Measurements from ENCODE around the gene WDR70. TPM values are rescaled to one million over a fixed set of nuclear protein-coding genes. Genes with fewer than 3 reads are reported as not detected.

The WDR70 gene
- total RNA-seq, 1 donor from 2014 or later = 46.3 TPM

DNA sequence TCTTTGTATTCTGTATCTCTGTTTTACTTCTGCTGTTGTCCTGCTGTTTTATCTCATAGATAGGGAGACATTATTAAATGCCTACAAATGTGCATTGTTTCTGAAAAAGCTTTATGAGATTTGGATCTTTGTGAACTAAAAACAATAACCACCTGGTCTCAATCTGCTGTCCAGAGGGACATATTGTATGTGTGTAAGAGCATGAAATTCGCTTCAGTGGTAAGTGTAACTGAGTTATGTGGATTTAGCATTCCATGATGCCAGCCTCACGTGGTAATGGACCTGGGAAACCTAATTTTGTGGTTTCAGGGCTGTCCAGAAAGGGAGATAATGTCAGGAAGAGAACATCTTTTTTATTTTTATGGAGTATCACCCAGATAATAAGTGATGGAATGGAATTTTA, 341.4 kb downstream of the WDR70 start:
- peaks cover 42% of the 10 kb centered on the region for H3K4me1 Mint-ChIP-seq (ENCODE audit: low read depth)
- intact Hi-C loops (cut with micrococcal nuclease) = loop anchor here (5.0 to 10.0 kb wide), 6 partner anchors 48 to 1928 kb away; partner anchors contain the start of genes LMBRD2, NIPBL and SKP2
- no peak overlapping the region for H3K27ac Mint-ChIP-seq
- peak overlapping the region; percentile 29 for H3K4me3 Mint-ChIP-seq
- DNase-seq (ENCODE audit: low spot score) = no peak
- no peaks in the 10 kb centered on the region for H3K27me3 Mint-ChIP-seq (ENCODE audit: insufficient read depth)
- H3K9me3 Mint-ChIP-seq = no peaks in the 10 kb centered on the region
- H3K36me3 Mint-ChIP-seq (ENCODE audit: low read depth) = peaks cover 20% of the 10 kb centered on the region

DNA sequence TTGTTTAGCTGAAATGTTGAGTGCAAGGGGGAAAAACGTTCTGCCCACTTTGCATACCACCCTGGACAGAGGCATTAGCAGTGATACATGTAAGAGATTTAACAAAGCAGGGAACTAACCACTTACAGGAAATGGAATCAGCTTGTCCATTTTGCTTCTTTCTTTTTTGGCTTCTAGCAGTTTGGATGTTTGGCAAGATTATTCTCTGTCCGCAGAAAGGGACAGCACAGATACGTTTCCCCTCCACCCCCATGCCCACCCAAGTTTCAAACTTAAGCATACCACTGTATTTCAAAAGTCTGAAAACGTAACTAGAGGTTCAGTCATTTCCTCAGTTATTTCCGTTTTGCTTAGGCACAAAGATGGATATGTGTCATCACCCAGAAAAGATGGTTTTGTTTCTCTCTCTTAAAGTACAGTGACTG, 342.3 kb downstream of the WDR70 start:
- no peak for DNase-seq (ENCODE audit: low spot score)
- intact Hi-C loops (cut with micrococcal nuclease) = loop anchor here (1.0 to 10.0 kb wide), 9 partner anchors 41 to 1929 kb away; partner anchors contain the start of genes LMBRD2, NIPBL, NUP155 and SKP2
- no peaks in the 10 kb centered on the region for H3K27me3 Mint-ChIP-seq (ENCODE audit: insufficient read depth)
- H3K27ac Mint-ChIP-seq = peak overlapping the region; percentile 78
- peak overlapping the region; percentile 47 for H3K4me3 Mint-ChIP-seq
- H3K36me3 Mint-ChIP-seq (ENCODE audit: low read depth) = peaks cover 26% of the 10 kb centered on the region
- peaks cover 42% of the 10 kb centered on the region for H3K4me1 Mint-ChIP-seq (ENCODE audit: low read depth)
- H3K9me3 Mint-ChIP-seq = no peaks in the 10 kb centered on the region

DNA sequence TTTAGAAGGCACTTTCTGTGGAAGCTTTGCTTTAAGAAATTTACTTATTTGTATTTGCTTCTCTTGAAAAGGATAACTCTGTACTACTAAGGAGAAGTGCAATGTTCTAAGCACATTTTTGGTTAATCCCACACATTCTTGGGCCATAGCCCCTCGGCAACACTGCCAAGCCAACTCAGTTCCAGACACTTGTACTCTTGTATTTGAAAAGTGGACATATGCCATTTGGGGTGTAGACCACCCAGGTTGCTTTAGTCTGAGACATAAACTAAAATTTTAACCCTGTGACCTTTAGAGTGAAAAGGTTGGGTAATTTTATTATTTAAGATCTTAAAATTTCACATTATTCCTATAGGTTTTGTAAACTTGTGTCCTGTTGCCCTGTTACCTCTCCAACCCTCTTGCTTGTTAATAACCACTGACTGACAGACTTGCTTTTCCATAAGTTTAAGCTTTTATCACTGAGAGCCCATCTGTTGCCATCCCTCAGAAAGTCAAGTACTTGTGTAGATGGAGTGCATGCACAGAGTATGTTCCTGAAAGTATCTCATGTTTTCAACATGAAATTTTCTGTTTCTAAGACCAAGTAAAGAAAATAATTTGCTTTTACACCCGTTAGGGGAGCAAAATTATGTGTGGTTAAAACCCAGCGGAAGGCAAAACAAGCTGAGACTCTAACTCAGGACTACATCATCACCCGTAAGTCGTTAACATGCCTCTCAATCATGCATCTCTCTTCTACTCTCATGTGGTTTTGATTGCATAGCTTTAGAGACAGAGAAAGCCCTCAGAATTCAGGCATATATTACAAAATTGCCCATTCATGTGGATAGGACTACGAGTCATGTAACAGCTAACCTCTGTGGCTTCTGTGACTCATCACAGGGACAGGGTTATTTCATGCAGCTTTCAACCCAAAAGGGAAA, 343.4 kb downstream of the WDR70 start:
- Mint-ChIP-seq H3K27ac (peak overlapping the region; percentile 95), H3K9me3 (no peaks in the 10 kb centered on the region), H3K4me1 (ENCODE audit: low read depth) (peaks cover 42% of the 10 kb centered on the region), H3K4me3 (peak overlapping the region; percentile 77), H3K27me3 (ENCODE audit: insufficient read depth) (no peaks in the 10 kb centered on the region), H3K36me3 (ENCODE audit: low read depth) (peaks cover 30% of the 10 kb centered on the region)
- DNase-seq (ENCODE audit: low spot score) = peak; percentile 53
- intact Hi-C loops (cut with micrococcal nuclease) = loop anchor here (1.0 to 10.0 kb wide), 11 partner anchors 16 to 1930 kb away; partner anchors contain the start of genes LMBRD2, NADK2, NIPBL and SKP2

- DNase-seq (ENCODE audit: low spot score) = no peak
- Mint-ChIP-seq H3K36me3 (ENCODE audit: low read depth) (peaks cover 31% of the 10 kb centered on the region), H3K9me3 (no peaks in the 10 kb centered on the region), H3K4me1 (ENCODE audit: low read depth) (peaks cover 42% of the 10 kb centered on the region), H3K4me3 (no peak overlapping the region), H3K27ac (peak overlapping the region; percentile 95), H3K27me3 (ENCODE audit: insufficient read depth) (no peaks in the 10 kb centered on the region)
- intact Hi-C loops (cut with micrococcal nuclease) = loop anchor here (1.0 to 10.0 kb wide), 11 partner anchors 15 to 1931 kb away; partner anchors contain the start of genes LMBRD2, NADK2, NIPBL and SKP2
Observed at GRCh38 chr5:37723162-37723961, 344.2 kb downstream of the WDR70 start.

DNA sequence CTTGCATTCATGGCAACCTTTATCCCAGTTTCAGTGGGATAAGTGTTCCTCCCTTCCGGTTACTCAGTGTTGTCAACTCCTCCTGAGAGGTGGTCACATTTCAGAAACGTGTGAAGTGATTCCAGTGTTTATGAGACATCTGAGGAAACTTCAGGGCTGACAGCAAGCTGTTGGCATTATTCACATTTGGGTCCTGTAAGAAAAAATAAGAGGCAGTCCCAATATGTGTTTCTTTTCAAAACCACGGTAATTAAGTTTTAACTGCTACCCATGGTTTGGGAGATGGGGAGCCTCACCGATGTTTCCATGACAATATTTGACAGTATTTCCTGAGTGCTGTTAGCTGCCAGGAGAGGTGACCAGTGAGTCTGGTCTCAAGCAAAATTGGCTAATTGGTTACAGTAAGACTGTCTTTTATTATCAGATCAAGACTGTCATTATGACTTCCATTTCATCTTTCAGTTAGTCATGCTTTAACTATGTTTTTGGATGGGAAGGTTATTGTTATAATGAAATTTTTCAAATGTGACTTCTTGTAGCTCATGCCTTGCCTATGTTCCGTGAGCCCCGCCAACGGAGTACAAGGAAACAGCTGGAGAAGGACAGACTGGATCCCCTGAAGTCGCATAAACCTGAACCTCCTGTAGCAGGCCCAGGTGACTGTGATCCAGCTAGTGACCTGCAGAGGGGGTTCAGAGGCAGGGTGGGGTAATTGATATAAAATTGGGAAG, 345.4 kb downstream of the WDR70 start:
- Mint-ChIP-seq H3K4me3 (no peak overlapping the region), H3K36me3 (ENCODE audit: low read depth) (peaks cover 34% of the 10 kb centered on the region), H3K27ac (no peak overlapping the region), H3K4me1 (ENCODE audit: low read depth) (peaks cover 40% of the 10 kb centered on the region), H3K9me3 (no peaks in the 10 kb centered on the region), H3K27me3 (ENCODE audit: insufficient read depth) (no peaks in the 10 kb centered on the region)
- intact Hi-C loops (cut with micrococcal nuclease) = loop anchor here (5.0 to 10.0 kb wide), 6 partner anchors 52 to 1932 kb away; partner anchors contain the start of genes LMBRD2, NIPBL and SKP2
- DNase-seq (ENCODE audit: low spot score) = no peak

DNA sequence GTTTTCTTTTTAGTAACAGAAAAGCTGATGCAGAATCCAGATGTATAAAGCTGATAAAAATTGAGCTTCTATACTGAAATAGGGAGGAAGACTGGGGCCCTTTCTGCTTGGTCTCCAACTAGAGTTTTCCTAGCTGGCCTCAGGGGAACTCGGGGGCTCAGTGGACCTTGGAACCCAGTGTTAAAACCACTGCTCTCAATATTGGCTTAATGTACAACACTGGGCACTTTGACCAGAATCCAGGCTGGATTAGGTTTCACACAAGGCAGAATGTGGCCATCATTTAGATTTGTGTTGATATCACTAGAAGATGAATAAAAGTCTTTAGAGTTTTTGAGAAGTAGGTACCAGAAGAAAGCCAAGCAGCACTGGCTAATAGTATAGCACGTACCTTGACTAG, 346.1 kb downstream of the WDR70 start:
- DNase-seq (ENCODE audit: low spot score) = no peak
- no peak overlapping the region for H3K4me3 Mint-ChIP-seq
- intact Hi-C loops (cut with micrococcal nuclease) = loop anchor here (10.0 kb wide), 1 partner anchor 730 kb away; no protein-coding TSS in a partner anchor
- no peak overlapping the region for H3K27ac Mint-ChIP-seq
- H3K27me3 Mint-ChIP-seq (ENCODE audit: insufficient read depth) = no peaks in the 10 kb centered on the region
- H3K4me1 Mint-ChIP-seq (ENCODE audit: low read depth) = peaks cover 34% of the 10 kb centered on the region
- H3K9me3 Mint-ChIP-seq = no peaks in the 10 kb centered on the region
- H3K36me3 Mint-ChIP-seq (ENCODE audit: low read depth) = peaks cover 34% of the 10 kb centered on the region

- Mint-ChIP-seq H3K4me3 (no peak overlapping the region), H3K4me1 (ENCODE audit: low read depth) (peaks cover 15% of the 10 kb centered on the region), H3K27ac (no peak overlapping the region), H3K27me3 (ENCODE audit: insufficient read depth) (no peaks in the 10 kb centered on the region), H3K9me3 (no peaks in the 10 kb centered on the region), H3K36me3 (ENCODE audit: low read depth) (peaks cover 31% of the 10 kb centered on the region)
- no peak for DNase-seq (ENCODE audit: low spot score)
- intact Hi-C loops (cut with micrococcal nuclease) = loop anchor here (10.0 kb wide), 1 partner anchor 728 kb away; no protein-coding TSS in a partner anchor
Observed at GRCh38 chr5:37727238-37727637, 348.1 kb downstream of the WDR70 start.

- no peak overlapping the region for H3K27ac Mint-ChIP-seq
- no peaks in the 10 kb centered on the region for H3K27me3 Mint-ChIP-seq (ENCODE audit: insufficient read depth)
- no peaks in the 10 kb centered on the region for H3K9me3 Mint-ChIP-seq
- H3K4me3 Mint-ChIP-seq = no peak overlapping the region
- peaks cover 8% of the 10 kb centered on the region for H3K4me1 Mint-ChIP-seq (ENCODE audit: low read depth)
- DNase-seq (ENCODE audit: low spot score) = no peak
- peaks cover 19% of the 10 kb centered on the region for H3K36me3 Mint-ChIP-seq (ENCODE audit: low read depth)
- intact Hi-C loops (cut with micrococcal nuclease) = no loop called here
Observed at GRCh38 chr5:37730896-37731455, 351.9 kb downstream of the WDR70 start.

DNA sequence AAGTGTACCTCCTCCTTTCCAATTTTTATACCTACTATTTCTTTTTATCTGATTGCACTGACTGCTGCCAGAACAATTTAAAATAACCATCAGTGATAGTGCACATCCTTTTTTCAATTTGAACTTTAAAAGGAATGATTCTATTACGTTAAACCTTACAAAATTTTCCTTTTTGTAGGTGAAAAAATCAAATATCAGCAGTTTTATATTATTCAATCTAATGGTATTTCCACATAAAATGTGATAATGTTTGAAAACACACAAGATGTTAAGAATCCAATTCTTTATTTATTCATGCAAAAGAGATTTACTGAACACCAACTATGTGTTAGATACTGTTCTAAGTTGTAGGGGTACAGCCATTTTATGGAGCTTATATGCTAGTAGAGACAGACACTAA, 355.0 kb downstream of the WDR70 start:
- H3K4me3 Mint-ChIP-seq = no peak overlapping the region
- no peak overlapping the region for H3K27ac Mint-ChIP-seq
- H3K9me3 Mint-ChIP-seq = no peaks in the 10 kb centered on the region
- H3K36me3 Mint-ChIP-seq (ENCODE audit: low read depth) = peaks cover 9% of the 10 kb centered on the region
- peaks cover 32% of the 10 kb centered on the region for H3K4me1 Mint-ChIP-seq (ENCODE audit: low read depth)
- no peak for DNase-seq (ENCODE audit: low spot score)
- H3K27me3 Mint-ChIP-seq (ENCODE audit: insufficient read depth) = no peaks in the 10 kb centered on the region
- intact Hi-C loops (cut with micrococcal nuclease) = no loop called here

GRCh38 chr5:37735649-37736347, 356.7 kb downstream of the WDR70 start:
- peaks cover 5% of the 10 kb centered on the region for H3K36me3 Mint-ChIP-seq (ENCODE audit: low read depth)
- H3K27ac Mint-ChIP-seq = peak overlapping the region; percentile 10
- intact Hi-C loops (cut with micrococcal nuclease) = loop anchor here (1.0 to 5.0 kb wide), 3 partner anchors 322 to 623 kb away; partner anchors contain the start of gene NUP155

DNA sequence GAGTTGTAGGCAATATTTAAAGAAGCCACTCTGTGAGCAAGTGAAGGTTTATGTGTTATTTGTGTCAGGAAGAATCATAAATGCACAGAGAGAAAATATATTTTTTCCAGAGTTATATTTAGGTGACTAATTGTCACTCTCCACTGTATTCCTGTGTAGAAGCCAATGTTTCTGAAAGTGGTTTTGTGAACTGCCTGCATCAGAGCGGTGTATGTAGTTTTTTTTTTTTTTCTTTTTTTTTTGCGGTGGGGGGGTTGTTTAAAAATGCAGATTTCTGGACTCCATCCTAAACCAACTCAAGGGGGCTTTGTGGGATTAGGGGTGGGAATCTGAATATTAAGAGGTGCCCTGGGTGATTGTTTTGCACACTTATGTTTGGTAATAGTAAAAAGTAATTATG, 357.3 kb downstream of the WDR70 start:
- no peak overlapping the region for H3K4me3 Mint-ChIP-seq
- DNase-seq (ENCODE audit: low spot score) = no peak
- intact Hi-C loops (cut with micrococcal nuclease) = loop anchor here (5.0 kb wide), 2 partner anchors 364 to 624 kb away; partner anchors contain the start of gene NUP155
- peak overlapping the region; percentile 10 for H3K27ac Mint-ChIP-seq
- H3K27me3 Mint-ChIP-seq (ENCODE audit: insufficient read depth) = no peaks in the 10 kb centered on the region
- H3K4me1 Mint-ChIP-seq (ENCODE audit: low read depth) = peaks cover 35% of the 10 kb centered on the region
- H3K36me3 Mint-ChIP-seq (ENCODE audit: low read depth) = peaks cover 8% of the 10 kb centered on the region
- no peaks in the 10 kb centered on the region for H3K9me3 Mint-ChIP-seq

More at GRCh38 chr5:37735649-37736347, 356.7 kb downstream of the WDR70 start:
- Mint-ChIP-seq H3K4me1 (ENCODE audit: low read depth) (peaks cover 35% of the 10 kb centered on the region), H3K27me3 (ENCODE audit: insufficient read depth) (no peaks in the 10 kb centered on the region), H3K9me3 (no peaks in the 10 kb centered on the region), H3K4me3 (no peak overlapping the region)
- no peak for DNase-seq (ENCODE audit: low spot score)

All from activated T-helper 1 cell treated with anti-CD3 and anti-CD28 coated beads, Interleukin-12 subunit alpha, Interleukin-12 subunit beta, Interleukin-2, Interleukin-4 antibody, amounts not matched to agents 30 ng/mL and 10 ng/mL and 1 ng/mL, durations not matched to agents 14 hours and 24 hours and 36 hours (primary cell).